Measurements from ENCODE around the gene OR5AS1.
"Not testable (repeated sequence)": the region's sequence is repeated elsewhere in the genome, so short reads cannot be mapped to it uniquely, and the experiment has no call there.

Gene OR5AS1
- 0 to 0.13 reads per million in 2 donors for total RNA-seq

- DNase-seq = no peak
These were observed at the start of gene OR5AS1 for GRCh38 chr11:56027354-56027753. Gene OR5AS1 (plus strand): TSS chr11:56027654. CDS start chr11:56030419, 2,765 bp downstream.

- DNase-seq = no peak
These were observed 32.9 kb upstream of the OR5AS1 start, which contains the start of gene OR5F1 for GRCh38 chr11:55994525-55994924. Gene OR5F1 (minus strand): TSS chr11:55994625. CDS start chr11:55994625, 0 bp downstream.

GRCh38 chr11:56010716-56011115 lies 16.7 kb upstream of the OR5AS1 start:
- DNase-seq = no peak

- no peak for DNase-seq
These were observed 13.6 kb upstream of the OR5AS1 start for GRCh38 chr11:56013805-56014204.

GRCh38 chr11:56045538-56045937 lies 18.1 kb downstream of the OR5AS1 start:
- DNase-seq = no peak

- no peak for DNase-seq
These were observed 21.0 kb downstream of the OR5AS1 start for GRCh38 chr11:56048480-56048879.

- no peak for DNase-seq
These were observed 22.0 kb downstream of the OR5AS1 start for GRCh38 chr11:56049487-56049886.

GRCh38 chr11:56056366-56056765 lies 28.9 kb downstream of the OR5AS1 start:
- DNase-seq = not testable (repeated sequence)

GRCh38 chr11:56057661-56058237 lies 30.3 kb downstream of the OR5AS1 start:
- not testable (repeated sequence) for DNase-seq

- DNase-seq = not testable (repeated sequence)
These were observed 30.9 kb downstream of the OR5AS1 start for GRCh38 chr11:56058260-56058780.

- DNase-seq = no peak
These were observed 39.5 kb downstream of the OR5AS1 start for GRCh38 chr11:56066980-56067379.

Data from activated gamma-delta T cell (primary cell).